Measurements from ENCODE around the gene CERK.

CERK gene

GRCh38 chr22:46677323-46678002, 60.6 kb downstream of the CERK start:
- DNase-seq (ENCODE audit: low spot score): no peak

- DNase-seq (ENCODE audit: low spot score): no peak
Measured at GRCh38 chr22:46676881-46677280, 61.2 kb downstream of the CERK start.

DNA sequence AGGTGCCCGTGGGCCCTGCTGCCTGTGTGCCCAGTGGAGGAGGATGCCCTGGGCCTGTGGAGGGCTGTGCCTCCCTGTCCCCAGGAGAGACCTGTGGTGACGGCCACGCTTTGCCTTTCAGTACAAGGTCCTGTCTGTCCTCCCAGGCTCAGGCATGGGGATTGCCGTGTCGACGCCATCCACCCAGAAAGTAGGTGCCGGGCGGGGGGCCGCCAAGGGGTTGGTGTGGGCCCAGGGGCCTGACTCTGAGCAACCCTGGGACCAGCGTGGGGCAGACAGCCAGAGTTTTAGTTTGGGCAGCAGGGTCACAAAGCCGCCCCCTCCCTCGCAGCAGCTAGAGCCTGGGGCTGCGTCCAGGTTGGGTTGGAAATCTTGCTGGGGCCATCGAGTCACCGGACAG, 61.6 kb downstream of the CERK start:
- no peak for DNase-seq (ENCODE audit: low spot score)

- DNase-seq (ENCODE audit: low spot score): no peak
Measured at GRCh38 chr22:46675938-46676337, 62.1 kb downstream of the CERK start.

GRCh38 chr22:46675479-46675878, 62.6 kb downstream of the CERK start:
- no peak for DNase-seq (ENCODE audit: low spot score)

- DNase-seq (ENCODE audit: low spot score): no peak
Measured at GRCh38 chr22:46674906-46675305, 63.1 kb downstream of the CERK start.

DNA sequence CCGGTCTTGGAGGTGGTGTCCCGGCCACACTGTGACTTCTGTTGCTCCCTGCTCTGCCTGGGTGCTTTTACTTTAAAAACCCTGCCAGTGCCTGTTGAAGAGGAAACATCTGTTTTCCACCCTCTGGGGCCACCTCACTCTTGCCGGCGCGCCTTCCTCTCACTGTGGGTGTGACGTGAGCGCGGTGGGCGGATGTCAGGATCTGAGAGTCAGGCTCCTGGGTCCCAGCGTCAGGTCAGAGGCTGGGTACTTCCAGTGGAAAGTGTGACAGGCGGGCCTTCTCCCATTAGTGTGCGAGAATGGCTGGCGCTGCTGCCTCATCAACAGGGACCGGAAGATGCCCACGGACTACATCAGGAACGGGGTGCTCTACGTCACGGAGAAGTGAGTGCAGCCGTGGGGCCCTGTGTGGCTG, 63.7 kb downstream of the CERK start:
- DNase-seq (ENCODE audit: low spot score): peak; percentile 76

DNA sequence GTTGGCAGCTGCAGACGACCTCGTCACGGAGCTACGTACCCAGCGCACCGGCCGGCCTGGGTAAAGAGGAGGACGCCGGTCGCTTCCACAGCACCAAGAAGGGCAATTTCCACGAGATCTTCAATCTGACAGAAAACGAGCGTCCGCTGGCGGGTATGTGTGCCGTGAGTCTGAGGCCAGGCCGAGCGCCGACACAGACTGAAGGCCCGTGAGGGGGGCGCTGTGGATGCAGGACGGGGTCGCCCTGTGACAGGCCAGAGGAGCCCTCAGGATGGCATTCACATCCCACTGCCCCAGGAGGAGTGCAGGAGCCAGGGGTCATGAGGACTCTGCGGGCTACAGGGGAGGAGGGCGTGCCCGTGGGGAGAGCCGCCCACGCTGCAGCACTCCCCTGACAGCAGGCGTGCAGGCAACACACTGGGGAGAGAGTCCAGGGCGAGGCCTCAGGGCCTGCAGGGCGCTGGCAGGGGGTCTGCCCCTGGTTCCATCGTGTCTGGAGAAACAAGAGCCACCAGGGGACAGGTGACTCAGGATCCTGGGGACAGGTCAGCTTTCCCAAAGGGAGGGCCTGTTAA, 64.3 kb downstream of the CERK start:
- DNase-seq (ENCODE audit: low spot score): no peak

DNA sequence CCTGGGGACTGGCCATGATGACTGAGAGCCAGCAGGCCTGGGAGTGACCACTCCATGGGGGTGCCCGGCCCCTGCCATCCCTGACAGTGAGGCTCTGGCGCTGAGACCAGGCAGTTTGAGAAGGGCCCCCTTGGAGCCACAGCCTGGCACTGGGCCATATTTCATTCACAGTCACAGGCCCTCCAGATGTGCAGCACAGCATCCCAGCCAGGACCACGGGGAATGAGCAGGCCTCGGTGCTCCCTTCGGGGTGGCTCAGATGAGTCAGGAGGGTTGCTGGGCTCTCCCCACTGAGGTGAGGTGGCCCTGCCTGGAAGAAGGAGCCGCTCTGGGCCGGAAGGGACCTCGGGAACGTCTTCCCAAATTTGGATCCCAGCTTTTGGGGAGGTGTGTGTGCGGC, 64.8 kb downstream of the CERK start:
- no peak for DNase-seq (ENCODE audit: low spot score)

- no peak for DNase-seq (ENCODE audit: low spot score)
Measured at GRCh38 chr22:46672731-46673130, 65.3 kb downstream of the CERK start.

- DNase-seq (ENCODE audit: low spot score): no peak
Measured at GRCh38 chr22:46671824-46672432, 66.1 kb downstream of the CERK start.

- no peak for DNase-seq (ENCODE audit: low spot score)
Measured at GRCh38 chr22:46669201-46669600, 68.9 kb downstream of the CERK start.

- DNase-seq (ENCODE audit: low spot score): no peak
Measured at GRCh38 chr22:46668116-46668515, 69.9 kb downstream of the CERK start.

DNA sequence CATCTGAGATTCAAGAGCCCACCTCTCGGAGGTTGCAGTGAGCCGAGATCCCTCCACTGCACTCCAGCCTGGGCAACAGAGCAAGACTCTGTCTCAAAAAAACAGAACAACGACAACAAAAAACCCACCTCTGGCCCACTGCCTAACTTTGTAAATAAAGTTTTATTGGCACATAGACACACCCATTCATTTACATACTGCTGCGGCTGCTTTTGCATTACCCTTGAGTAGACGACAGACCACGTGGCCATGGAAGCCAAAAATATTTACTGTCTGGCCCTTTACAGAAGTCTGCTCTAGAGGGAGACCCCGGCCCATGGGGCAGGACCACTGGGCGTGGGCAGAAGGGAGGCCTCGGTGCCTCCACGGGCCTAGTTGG, 70.8 kb downstream of the CERK start:
- no peak for DNase-seq (ENCODE audit: low spot score)

GRCh38 chr22:46666577-46667244, 71.3 kb downstream of the CERK start:
- DNase-seq (ENCODE audit: low spot score): no peak

GRCh38 chr22:46665751-46666280, 72.2 kb downstream of the CERK start:
- no peak for DNase-seq (ENCODE audit: low spot score)

- no peak for DNase-seq (ENCODE audit: low spot score)
Measured at GRCh38 chr22:46665151-46665695, 72.8 kb downstream of the CERK start.

GRCh38 chr22:46664301-46664855, 73.7 kb downstream of the CERK start:
- no peak for DNase-seq (ENCODE audit: low spot score)

DNA sequence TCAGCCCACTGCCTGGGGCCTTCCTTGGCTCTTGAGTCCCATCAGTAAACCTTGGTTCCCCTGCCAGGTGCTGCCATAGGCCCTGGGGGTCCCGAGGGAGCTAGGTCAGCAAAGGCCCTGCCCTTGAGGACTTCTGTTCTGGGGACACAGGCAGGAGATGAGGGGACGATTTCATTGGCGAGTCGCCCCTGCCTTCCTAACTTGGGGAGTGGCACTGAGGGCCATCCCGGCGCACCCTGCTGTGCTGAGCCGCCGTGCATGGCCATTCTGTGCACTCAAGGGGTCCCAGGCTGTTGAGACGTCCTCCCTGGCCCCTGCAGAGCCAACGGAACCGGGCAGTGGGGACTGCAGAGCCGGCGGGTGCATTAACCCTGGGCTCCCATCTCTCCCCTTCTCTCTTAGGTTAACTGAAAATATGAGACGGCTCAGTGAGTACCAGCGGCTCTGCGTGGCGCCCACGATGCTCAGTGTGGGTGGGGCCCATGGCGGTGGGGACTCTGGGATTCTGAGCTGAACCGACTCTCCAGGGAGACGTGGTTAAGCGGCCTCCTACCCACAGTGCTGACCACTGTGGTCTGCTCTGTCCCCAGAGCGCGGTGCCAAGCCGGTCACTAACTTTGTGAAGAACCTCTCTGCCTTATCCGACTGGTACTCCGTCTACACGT, 74.5 kb downstream of the CERK start:
- no peak for DNase-seq (ENCODE audit: low spot score)

- no peak for DNase-seq (ENCODE audit: low spot score)
Measured at GRCh38 chr22:46663001-46663400, 75.1 kb downstream of the CERK start.

DNA sequence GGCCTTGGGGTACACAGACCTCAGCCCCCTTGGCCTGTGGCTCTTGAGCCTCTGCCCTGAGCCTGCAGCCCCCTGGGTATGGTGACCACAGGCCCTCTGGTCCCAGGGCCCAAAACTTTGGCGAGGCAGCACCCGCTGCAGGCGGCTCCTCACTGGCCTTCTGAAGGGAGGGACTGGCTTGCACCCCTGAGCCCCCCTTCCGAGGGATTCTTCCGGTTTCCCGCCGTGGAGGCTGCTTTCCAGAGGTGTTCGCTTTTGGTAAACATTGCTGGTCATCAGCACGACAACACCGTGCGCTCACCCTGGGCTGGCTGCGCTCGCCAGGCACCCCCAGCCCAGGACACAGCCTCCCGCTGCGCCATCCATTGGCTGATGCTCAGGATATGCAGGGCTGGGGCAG, 75.8 kb downstream of the CERK start:
- no peak for DNase-seq (ENCODE audit: low spot score)

All from CD4-positive, alpha-beta T cell treated with Interleukin-2 at 100 ng/mL for 4 hours (primary cell).